T-helper 2 cell (primary cell): Measurements from ENCODE around the gene RAD51B.
"Not testable (repeated sequence)": the region's sequence is repeated elsewhere in the genome, so short reads cannot be mapped to it uniquely, and the experiment has no call there.

Experiments used
- DNase-seq, 5 experiments: peaks; one replicate each; pipeline versions ENCODE4 v3.0.0 to v3.0.0-alpha.2; 2012 to 2022

Gene RAD51B

GRCh38 chr14:67951529-67952135 is 132.1 kb downstream of the RAD51B start:
- no peak for DNase-seq

GRCh38 chr14:67952381-67952780 is 132.8 kb downstream of the RAD51B start:
- no peak for DNase-seq

GRCh38 chr14:67952786-67953185 is 133.2 kb downstream of the RAD51B start:
- no peak for DNase-seq

- no peak for DNase-seq
Observed at GRCh38 chr14:67955261-67955660, 135.7 kb downstream of the RAD51B start.

GRCh38 chr14:67957946-67958345 is 138.4 kb downstream of the RAD51B start:
- DNase-seq, result no peak

- no peak for DNase-seq
Observed at GRCh38 chr14:67961676-67962075, 142.1 kb downstream of the RAD51B start.

- DNase-seq, result no peak
Observed at GRCh38 chr14:67962215-67962644, 142.7 kb downstream of the RAD51B start.

- no peak for DNase-seq
Observed at GRCh38 chr14:67963545-67963944, 144.0 kb downstream of the RAD51B start.

- no peak for DNase-seq
Observed at GRCh38 chr14:67963960-67964812, 144.6 kb downstream of the RAD51B start.

GRCh38 chr14:67965696-67966095 is 146.1 kb downstream of the RAD51B start:
- DNase-seq, result no peak

GRCh38 chr14:67967206-67967605 is 147.6 kb downstream of the RAD51B start:
- DNase-seq, result no peak

- not testable (repeated sequence) for DNase-seq
Observed at GRCh38 chr14:67967970-67968369, 148.4 kb downstream of the RAD51B start.

GRCh38 chr14:67970923-67971322 is 151.3 kb downstream of the RAD51B start:
- DNase-seq, result no peak

GRCh38 chr14:67971627-67972625 is 152.3 kb downstream of the RAD51B start:
- DNase-seq, result peak in 1 of 5 experiments; percentile 1

GRCh38 chr14:67973436-67973835 is 153.9 kb downstream of the RAD51B start:
- DNase-seq, result peak in 1 of 5 experiments; percentile 5

GRCh38 chr14:67975470-67975869 is 155.9 kb downstream of the RAD51B start:
- DNase-seq, result no peak

- no peak for DNase-seq
Observed at GRCh38 chr14:67977434-67978034, 158.0 kb downstream of the RAD51B start.

GRCh38 chr14:67978749-67979148 is 159.2 kb downstream of the RAD51B start:
- DNase-seq, result no peak

GRCh38 chr14:67982711-67983608 is 163.4 kb downstream of the RAD51B start:
- no peak for DNase-seq

GRCh38 chr14:67984274-67984673 is 164.7 kb downstream of the RAD51B start:
- DNase-seq, result no peak

GRCh38 chr14:67986131-67986841 is 166.7 kb downstream of the RAD51B start:
- DNase-seq, result no peak
